KMS-11 (cell line): ENCODE results near the gene HS3ST3B1.

ENCODE experiments used
- H2AFZ ChIP-seq: fragments of 200-600 bp; sonication (generic); 2 replicates; pipeline ENCODE4 v1.6.1; 2016; ENCODE audit warnings: antibody characterized with exemption, mixed run types, low read depth
- H3K27ac ChIP-seq: fragments of 200-600 bp; sonication (generic); 2 replicates; pipeline ENCODE4 v1.6.1; 2016; ENCODE audit warnings: mild to moderate bottlenecking, mixed run types
- H3K27me3 ChIP-seq: fragments of 200-600 bp; sonication (generic); 2 replicates; pipeline ENCODE4 v1.6.1; 2017; ENCODE audit warnings: mild to moderate bottlenecking, low read depth, mixed run types, moderate library complexity; ENCODE audit not compliant: insufficient read depth
- H3K36me3 ChIP-seq: fragments of 200-600 bp; sonication (generic); 2 replicates; pipeline ENCODE4 v1.6.1; 2017; ENCODE audit warnings: mild to moderate bottlenecking, mixed run types; ENCODE audit not compliant: insufficient read depth
- H3K4me1 ChIP-seq: fragments of 200-600 bp; sonication (generic); 2 replicates; pipeline ENCODE4 v1.6.1; 2016; ENCODE audit warnings: mild to moderate bottlenecking, low read depth, mixed run types; ENCODE audit not compliant: poor library complexity, severe bottlenecking
- H3K4me2 ChIP-seq: fragments of 200-600 bp; sonication (generic); 2 replicates; pipeline ENCODE4 v1.7.0; 2016; ENCODE audit warnings: mild to moderate bottlenecking, mixed run types
- H3K4me3 ChIP-seq: fragments of 200-600 bp; sonication (generic); IDR thresholded peaks from 2 replicates; pipeline ENCODE4 v1.6.1; 2017; ENCODE audit warnings: low read depth, low read length, mixed read lengths; ENCODE audit not compliant: insufficient read depth
- H3K79me2 ChIP-seq: fragments of 200-600 bp; sonication (generic); 2 replicates; pipeline ENCODE4 v1.6.1; 2016; ENCODE audit warnings: low read depth, mixed run types; ENCODE audit not compliant: insufficient read depth
- H3K9ac ChIP-seq: fragments of 200-600 bp; sonication (generic); 2 replicates; pipeline ENCODE4 v1.6.1; 2016; ENCODE audit warnings: mild to moderate bottlenecking, mixed run types
- H4K20me1 ChIP-seq: fragments of 200-600 bp; sonication (generic); 2 replicates; pipeline ENCODE4 v1.6.1; 2016; ENCODE audit warnings: mild to moderate bottlenecking, mixed run types; ENCODE audit not compliant: insufficient read depth
- TF ChIP-seq, protein P1 (sequence below): fragments of 200-600 bp; sonication (generic); conservative IDR thresholded peaks from 2 replicates; pipeline ENCODE4 v1.6.1; 2017; ENCODE audit warnings: low read depth, mild to moderate bottlenecking, antibody characterized with exemption, low read length, moderate library complexity, mixed read lengths

HS3ST3B1 gene

DNA sequence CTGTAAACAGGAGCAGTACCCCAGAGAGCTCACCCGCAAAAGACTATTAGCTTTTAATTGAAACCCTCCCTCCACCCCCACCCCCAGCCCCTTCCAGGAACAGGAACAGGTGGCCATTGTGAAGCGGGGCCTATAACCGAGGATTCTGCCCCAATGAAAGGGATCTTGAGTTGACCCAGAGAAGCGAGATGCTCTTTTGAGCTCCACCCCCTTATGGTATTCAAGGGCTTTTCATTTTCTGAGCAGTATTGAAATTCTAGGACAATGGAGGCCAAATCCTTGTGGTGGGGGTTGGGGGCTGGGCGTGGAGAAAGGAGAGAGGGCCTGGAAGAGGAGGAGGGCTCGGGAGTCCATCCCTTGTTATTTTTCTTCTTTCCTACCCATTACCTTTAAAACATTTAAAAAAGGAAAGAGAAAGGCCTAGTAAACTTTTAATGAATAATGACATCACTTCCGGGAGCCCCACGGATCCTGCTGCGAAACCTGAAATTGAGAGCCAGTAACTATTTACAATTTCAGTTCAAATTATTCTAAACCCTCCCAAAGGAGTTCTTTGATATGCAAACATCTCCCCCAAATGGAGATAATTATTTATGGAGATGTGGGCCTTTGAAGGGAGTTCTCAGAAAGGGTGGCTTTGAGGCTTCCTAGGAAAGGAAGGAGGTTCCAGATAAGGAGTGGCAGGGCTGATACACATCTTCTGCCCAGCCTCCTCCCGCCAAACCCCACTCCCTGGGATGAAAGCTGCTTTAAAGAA lies 30.5 kb downstream of the HS3ST3B1 start:
- no peaks in the 10 kb centered on the region for H3K27me3 ChIP-seq
- TF ChIP-seq, protein P1, sequence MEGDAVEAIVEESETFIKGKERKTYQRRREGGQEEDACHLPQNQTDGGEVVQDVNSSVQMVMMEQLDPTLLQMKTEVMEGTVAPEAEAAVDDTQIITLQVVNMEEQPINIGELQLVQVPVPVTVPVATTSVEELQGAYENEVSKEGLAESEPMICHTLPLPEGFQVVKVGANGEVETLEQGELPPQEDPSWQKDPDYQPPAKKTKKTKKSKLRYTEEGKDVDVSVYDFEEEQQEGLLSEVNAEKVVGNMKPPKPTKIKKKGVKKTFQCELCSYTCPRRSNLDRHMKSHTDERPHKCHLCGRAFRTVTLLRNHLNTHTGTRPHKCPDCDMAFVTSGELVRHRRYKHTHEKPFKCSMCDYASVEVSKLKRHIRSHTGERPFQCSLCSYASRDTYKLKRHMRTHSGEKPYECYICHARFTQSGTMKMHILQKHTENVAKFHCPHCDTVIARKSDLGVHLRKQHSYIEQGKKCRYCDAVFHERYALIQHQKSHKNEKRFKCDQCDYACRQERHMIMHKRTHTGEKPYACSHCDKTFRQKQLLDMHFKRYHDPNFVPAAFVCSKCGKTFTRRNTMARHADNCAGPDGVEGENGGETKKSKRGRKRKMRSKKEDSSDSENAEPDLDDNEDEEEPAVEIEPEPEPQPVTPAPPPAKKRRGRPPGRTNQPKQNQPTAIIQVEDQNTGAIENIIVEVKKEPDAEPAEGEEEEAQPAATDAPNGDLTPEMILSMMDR, result no peak
- no peak overlapping the region for H3K9ac ChIP-seq
- H3K27ac ChIP-seq, result no peak overlapping the region
- no peak overlapping the region for H2AFZ ChIP-seq
- H3K4me2 ChIP-seq, result no peak overlapping the region
- no peaks in the 10 kb centered on the region for H3K79me2 ChIP-seq
- H3K4me3 ChIP-seq, result no peak overlapping the region
- no peaks in the 10 kb centered on the region for H4K20me1 ChIP-seq
- H3K4me1 ChIP-seq, result no peaks in the 10 kb centered on the region
- no peaks in the 10 kb centered on the region for H3K36me3 ChIP-seq

DNA sequence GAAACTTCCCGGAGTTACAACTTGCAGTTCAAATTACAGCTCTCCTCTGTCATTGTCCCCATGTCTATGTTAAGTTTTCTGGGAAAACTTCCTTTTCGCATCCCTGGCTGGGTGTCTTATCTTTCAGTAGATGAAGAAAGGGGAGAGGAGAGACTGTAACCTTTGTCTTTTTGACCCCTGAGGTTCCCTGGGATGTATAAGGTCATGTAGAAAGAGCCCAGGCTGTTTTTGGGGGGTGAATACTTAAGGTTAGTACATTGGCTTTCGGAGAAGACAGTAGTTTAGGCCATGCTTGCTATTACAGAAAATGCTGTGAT lies 31.1 kb downstream of the HS3ST3B1 start:
- no peaks in the 10 kb centered on the region for H3K4me1 ChIP-seq
- H3K9ac ChIP-seq, result no peak overlapping the region
- no peak overlapping the region for H2AFZ ChIP-seq
- H3K27ac ChIP-seq, result no peak overlapping the region
- no peak overlapping the region for H3K4me3 ChIP-seq
- TF ChIP-seq, protein P1, result no peak
- no peak overlapping the region for H3K4me2 ChIP-seq
- H3K36me3 ChIP-seq, result no peaks in the 10 kb centered on the region
- H3K27me3 ChIP-seq, result no peaks in the 10 kb centered on the region
- no peaks in the 10 kb centered on the region for H4K20me1 ChIP-seq
- no peaks in the 10 kb centered on the region for H3K79me2 ChIP-seq

DNA sequence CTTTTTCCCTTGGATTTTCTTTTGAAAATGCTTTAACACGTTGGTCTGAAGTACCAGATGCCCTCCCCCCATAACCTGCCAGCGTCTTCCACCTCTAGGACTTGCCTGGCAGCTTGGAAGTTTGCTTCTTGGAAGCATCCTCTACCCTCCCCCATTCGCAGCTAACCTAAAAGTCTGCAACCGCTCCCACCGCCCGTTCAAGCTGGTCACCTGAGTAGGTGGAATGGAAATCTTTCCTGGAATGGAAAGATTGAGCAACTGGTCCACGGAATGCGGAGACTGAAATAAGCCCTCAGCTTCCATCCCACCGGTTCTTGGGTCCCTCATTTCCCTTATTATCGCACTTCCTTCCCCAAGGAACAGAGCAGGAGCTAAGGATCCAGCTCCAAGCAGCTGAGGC lies 31.4 kb downstream of the HS3ST3B1 start:
- Histone ChIP-seq H3K4me1 (no peaks in the 10 kb centered on the region), H3K79me2 (no peaks in the 10 kb centered on the region)
- TF ChIP-seq, protein P1, result no peak

DNA sequence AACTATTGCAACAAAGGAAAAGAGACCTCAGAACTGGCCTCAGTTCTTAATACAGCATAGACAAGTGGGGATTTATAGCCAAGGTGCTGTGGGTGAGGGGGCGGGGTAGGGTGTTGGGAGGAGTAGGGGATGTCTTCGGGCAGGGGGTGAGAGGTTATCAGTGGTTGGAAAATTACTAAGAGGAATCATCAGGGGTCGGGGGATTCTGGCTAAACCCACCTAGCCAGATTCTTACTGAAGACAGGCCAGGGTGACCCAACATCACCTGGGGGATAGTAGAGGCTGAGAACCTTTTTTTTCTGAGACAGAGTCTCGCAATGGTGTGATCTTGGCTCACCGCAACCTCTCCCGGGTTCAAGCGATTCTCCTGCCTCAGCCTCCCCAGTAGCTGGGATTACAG lies 32.6 kb downstream of the HS3ST3B1 start:
- no peaks in the 10 kb centered on the region for H3K79me2 ChIP-seq
- TF ChIP-seq, protein P1, result no peak
- no peaks in the 10 kb centered on the region for H3K27me3 ChIP-seq
- no peak overlapping the region for H3K4me3 ChIP-seq
- no peak overlapping the region for H2AFZ ChIP-seq
- H3K27ac ChIP-seq, result no peak overlapping the region
- no peak overlapping the region for H3K9ac ChIP-seq
- no peaks in the 10 kb centered on the region for H4K20me1 ChIP-seq
- H3K4me1 ChIP-seq, result no peaks in the 10 kb centered on the region
- H3K36me3 ChIP-seq, result no peaks in the 10 kb centered on the region
- H3K4me2 ChIP-seq, result no peak overlapping the region

More for the DNA sequence above, 31.4 kb downstream of the HS3ST3B1 start:
- Histone ChIP-seq H4K20me1 (no peaks in the 10 kb centered on the region), H3K27me3 (no peaks in the 10 kb centered on the region), H3K4me3 (no peak overlapping the region), H3K9ac (no peak overlapping the region), H3K4me2 (no peak overlapping the region), H2AFZ (no peak overlapping the region), H3K27ac (no peak overlapping the region), H3K36me3 (no peaks in the 10 kb centered on the region)
